ENCODE measurements around the gene ADAMTSL1.

ADAMTSL1 gene

GRCh38 chr9:18477121-18477660 lies 3.2 kb downstream of the ADAMTSL1 start:
- in situ Hi-C loops (cut with MboI; ENCODE audit: low sequenced_read_pairs, unreplicated experiment), result no loop called here
- DNase-seq (ENCODE audit: low spot score), result no peak
- TF ChIP-seq CTCF (IDR thresholded peaks at IDR 0.05; ENCODE audit: borderline replicate concordance, control extremely low read depth, extremely low read depth, insufficient read depth, missing control alignments), result no peak

GRCh38 chr9:18477719-18478118 lies 3.8 kb downstream of the ADAMTSL1 start:
- DNase-seq (ENCODE audit: low spot score), result no peak
- no peak for TF ChIP-seq CTCF (IDR thresholded peaks at IDR 0.05; ENCODE audit: borderline replicate concordance, control extremely low read depth, extremely low read depth, insufficient read depth, missing control alignments)
- in situ Hi-C loops (cut with MboI; ENCODE audit: low sequenced_read_pairs, unreplicated experiment), result no loop called here

- DNase-seq (ENCODE audit: low spot score), result no peak
- in situ Hi-C loops (cut with MboI; ENCODE audit: low sequenced_read_pairs, unreplicated experiment), result no loop called here
- no peak for TF ChIP-seq CTCF (IDR thresholded peaks at IDR 0.05; ENCODE audit: borderline replicate concordance, control extremely low read depth, extremely low read depth, insufficient read depth, missing control alignments)
These were observed 4.8 kb downstream of the ADAMTSL1 start for GRCh38 chr9:18478501-18479361.

GRCh38 chr9:18479405-18479804 lies 5.5 kb downstream of the ADAMTSL1 start:
- TF ChIP-seq CTCF (IDR thresholded peaks at IDR 0.05; ENCODE audit: borderline replicate concordance, control extremely low read depth, extremely low read depth, insufficient read depth, missing control alignments), result no peak
- in situ Hi-C loops (cut with MboI; ENCODE audit: low sequenced_read_pairs, unreplicated experiment), result no loop called here
- DNase-seq (ENCODE audit: low spot score), result no peak

GRCh38 chr9:18480662-18481093 lies 6.7 kb downstream of the ADAMTSL1 start:
- no peak for DNase-seq (ENCODE audit: low spot score)
- TF ChIP-seq CTCF (IDR thresholded peaks at IDR 0.05; ENCODE audit: borderline replicate concordance, control extremely low read depth, extremely low read depth, insufficient read depth, missing control alignments), result no peak
- in situ Hi-C loops (cut with MboI; ENCODE audit: low sequenced_read_pairs, unreplicated experiment), result no loop called here

- in situ Hi-C loops (cut with MboI; ENCODE audit: low sequenced_read_pairs, unreplicated experiment), result no loop called here
- no peak for TF ChIP-seq CTCF (IDR thresholded peaks at IDR 0.05; ENCODE audit: borderline replicate concordance, control extremely low read depth, extremely low read depth, insufficient read depth, missing control alignments)
- no peak for DNase-seq (ENCODE audit: low spot score)
These were observed 8.4 kb downstream of the ADAMTSL1 start for GRCh38 chr9:18482371-18482770.
